GM21526 (cell line): Measurements from ENCODE around the gene RAG2.
A peak's percentile ranks its signal among the peaks of the same experiment; 100 is the strongest.

Experiments
- ATAC-seq: cut with Tn5 transposase; IDR thresholded peaks from one replicate; pipeline ENCODE4 v1.9.1; 2021; ENCODE audit warnings: moderate library complexity; ENCODE audit not compliant: unreplicated experiment, low FRiP score

Gene RAG2

DNA sequence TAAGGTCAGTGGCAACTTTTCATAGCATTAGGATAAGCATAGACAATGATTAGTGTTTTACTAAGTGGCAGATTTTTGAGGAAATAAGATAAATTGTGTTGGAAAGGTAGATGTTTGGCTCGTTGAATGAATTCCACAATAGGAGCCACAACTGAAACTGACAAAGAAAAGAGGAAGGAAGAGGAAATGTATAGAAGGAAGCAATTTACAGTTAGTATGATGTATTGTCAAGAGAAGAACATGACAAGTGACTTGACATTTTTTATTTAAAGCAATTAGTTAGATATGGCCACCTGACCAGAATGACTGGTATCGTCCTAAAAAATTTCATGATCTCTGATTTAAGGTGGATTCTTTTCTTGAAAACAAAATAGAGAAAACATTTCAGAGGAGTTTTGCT is 3.1 kb upstream of the RAG2 start:
- no peak for ATAC-seq

DNA sequence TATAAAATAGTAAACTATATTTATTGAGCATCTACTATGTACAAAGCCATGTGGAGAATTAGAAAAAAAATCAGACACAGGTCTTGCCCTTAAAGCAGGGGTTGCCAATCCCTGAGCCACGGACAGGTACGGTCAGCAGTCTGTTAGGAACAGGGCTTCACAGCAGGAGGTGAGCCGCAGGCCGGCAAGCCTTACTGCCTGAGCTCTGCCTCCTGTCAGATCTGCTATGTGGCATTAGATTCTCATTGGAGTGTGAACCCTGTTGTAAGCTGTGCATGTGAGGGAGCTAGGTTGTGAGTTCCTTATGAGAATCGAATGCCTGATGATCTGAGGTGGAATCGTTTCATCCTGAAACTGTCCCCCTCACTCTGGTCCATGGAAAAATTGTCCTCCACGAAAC is 2.1 kb upstream of the RAG2 start:
- ATAC-seq = no peak

DNA sequence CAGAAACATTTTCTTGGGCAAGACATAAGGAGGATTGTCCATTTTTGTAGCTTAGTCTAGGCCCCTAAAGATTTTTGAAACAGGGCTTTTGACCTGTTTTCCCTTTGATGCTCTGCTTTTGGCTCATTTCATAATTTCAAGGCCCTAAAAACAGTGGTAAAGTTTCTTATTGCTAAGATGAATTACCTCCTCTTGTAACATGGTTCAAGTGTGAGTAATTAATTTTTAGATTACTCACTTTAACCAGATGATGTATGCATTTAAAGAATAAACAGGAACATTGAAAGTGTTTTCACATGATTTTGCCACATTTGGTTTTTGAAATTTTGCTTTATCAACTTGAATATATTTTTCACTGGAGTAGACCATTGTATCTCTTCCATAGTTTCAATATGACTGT is 1.2 kb downstream of the RAG2 start:
- no peak for ATAC-seq

DNA sequence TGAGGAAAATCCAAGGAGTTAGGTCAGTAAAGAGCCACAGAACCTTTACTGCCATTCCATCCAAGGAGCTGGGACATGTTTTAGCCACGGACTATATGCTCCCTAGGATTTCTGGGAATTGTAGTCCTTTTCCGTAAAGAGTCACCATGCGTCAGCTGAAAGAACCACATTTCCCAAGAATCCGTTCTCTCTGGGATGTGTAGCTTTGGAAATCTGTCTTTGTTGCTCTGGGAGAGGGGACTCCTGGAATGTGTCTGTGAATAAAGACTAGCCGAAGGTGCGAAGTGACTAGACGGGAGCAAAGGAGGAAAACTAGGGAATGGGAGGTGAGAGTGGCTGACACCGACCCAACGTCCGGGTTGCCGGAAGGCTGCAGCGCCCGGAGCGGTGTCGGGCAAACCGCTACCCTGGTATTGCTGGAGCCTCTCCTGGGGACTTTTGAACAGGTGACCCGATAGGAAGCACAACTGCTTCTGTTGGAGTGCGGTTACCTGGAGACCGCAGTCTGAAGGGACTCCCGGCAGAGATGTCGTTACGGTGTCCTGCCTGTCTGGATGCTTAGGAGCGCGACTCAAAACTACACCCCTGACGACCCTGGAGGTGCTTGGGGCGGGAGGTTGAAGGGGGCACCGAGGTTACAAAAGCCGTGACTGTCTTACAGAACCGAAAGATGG is 3.6 kb downstream of the RAG2 start, which contains the start of gene IFTAP:
Gene IFTAP, plus strand, starts transcription at position 187 of the 674 bp plus-strand sequence. CDS start 15,602 bp downstream, outside the sequence.
- ATAC-seq = peak; percentile 71

DNA sequence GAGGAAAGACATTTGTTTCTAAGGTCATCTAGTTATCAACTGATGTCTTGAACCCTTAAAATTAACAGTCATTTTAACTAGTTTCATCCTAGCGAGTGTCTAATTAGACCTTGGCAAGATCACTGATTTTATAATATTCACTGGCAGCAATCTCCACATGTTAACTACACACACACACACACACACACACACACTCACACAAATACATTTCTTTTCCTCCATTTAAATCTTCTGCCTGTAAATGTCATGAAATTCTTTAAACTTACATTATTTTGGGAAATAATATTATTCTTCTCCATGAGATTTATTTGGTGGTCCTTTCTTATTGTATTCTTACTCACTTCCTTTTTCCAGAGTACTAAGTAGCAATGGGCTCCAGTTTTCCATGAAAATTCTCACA is 6.6 kb downstream of the RAG2 start:
- ATAC-seq = no peak

DNA sequence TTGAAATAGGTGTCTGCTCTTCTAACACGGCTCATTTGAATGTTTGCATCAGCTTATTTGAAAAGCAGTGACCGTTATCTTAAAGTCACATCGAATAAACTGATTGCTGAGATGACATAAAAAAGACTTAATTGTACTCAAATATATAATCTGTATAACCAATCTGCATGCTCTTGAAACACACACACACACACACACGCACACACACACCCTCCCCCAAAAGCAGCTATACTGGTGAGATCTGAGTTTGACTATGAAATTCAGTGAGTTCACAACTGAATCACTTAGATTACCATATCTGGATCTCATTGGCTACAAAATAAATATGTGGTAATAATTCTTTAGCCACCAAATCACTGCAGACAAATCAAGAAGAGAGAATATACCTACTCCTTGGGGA is 7.5 kb downstream of the RAG2 start:
- ATAC-seq = no peak

DNA sequence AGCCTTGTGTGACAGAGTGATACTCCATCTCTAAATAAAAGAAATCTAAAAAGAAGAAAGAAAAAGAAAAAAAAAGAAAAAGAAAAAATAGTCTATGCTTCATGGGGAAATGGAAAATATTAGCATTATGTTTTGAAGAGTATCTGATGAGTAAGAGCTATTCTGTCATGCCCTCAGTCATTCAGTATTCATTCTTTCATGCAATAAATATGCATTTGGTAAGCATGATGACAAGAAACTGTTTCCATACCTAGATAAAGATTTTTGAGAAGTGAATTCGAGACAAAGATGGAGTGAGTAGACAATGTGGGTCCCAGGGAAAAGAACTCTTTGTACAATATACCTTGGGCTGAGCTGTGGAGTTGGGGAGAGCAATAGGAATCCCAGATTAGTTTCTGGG is 9.9 kb downstream of the RAG2 start:
- no peak for ATAC-seq

DNA sequence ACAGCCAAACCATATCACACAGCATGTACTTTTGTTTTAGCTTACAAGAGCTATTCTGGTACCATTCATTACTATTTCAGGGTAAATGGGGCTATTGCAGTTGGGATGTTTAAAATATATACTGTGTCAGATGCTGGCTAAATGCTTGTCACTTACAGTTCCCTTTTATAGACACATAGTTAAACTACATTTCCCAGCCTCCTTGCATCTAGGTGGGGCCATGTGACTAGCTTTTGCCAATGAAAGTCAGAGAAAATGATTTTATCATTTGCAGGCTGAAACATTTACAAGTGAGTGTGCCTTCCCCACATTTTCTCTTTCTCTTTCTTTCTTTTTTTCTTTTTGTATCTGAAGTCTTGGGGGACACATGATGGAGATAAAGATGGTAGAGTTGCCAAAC is 11.5 kb downstream of the RAG2 start:
- peak; percentile 70 for ATAC-seq

DNA sequence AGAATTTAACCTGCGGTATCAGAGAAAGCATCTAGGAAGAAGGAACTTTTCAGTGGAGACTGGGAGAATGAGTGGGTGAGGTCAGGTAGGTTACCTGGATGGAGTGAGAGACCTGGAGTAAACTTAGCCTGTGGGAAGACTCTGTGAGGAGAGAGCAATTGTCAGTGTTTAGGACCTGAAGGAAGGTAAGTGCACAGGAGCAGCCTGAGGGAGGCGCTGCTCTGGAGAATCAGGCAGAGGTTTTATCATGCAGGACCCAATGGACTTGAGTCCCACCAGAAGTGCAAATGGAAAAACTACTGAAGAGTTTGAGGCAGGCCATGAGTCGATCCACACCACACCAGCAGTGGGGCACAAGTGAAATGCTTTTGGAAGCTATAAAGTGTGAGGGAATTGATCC is 14.4 kb downstream of the RAG2 start:
- no peak for ATAC-seq

DNA sequence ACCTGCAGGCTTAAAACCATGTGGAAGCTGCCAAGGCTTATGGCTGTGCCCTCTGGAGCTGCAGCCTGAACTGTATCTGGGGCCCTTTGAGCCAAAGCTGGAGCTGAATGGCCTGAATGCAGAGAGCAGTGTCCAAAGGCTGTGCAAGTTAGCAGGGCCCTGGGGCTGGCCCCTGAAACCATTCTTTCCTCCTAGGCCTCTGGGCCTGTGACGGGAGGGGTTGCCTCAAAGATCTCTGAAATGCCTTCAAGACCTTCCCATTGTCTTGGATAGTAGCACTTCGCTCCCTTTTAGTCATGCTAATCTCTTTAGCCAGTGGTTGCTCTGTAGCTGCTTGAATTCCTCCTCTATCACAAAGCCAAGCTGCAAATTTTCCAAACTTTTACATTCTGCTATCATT is 16.5 kb downstream of the RAG2 start:
- no peak for ATAC-seq

DNA sequence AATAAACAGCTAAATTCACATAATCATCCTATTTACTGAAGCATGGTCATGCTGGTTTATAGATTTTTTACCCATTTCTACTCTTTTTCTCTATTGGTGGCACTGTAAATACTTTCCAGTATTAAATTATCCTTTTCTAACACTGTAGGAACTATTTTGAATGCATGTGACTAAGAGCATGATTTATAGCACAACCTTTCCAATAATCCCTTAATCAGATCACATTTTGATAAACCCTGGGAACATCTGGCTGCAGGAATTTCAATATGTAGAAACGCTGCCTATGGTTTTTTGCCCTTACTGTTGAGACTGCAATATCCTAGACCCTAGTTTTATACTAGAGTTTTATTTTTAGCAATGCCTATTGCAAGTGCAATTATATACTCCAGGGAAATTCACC is 19.6 kb downstream of the RAG2 start:
- ATAC-seq = no peak

DNA sequence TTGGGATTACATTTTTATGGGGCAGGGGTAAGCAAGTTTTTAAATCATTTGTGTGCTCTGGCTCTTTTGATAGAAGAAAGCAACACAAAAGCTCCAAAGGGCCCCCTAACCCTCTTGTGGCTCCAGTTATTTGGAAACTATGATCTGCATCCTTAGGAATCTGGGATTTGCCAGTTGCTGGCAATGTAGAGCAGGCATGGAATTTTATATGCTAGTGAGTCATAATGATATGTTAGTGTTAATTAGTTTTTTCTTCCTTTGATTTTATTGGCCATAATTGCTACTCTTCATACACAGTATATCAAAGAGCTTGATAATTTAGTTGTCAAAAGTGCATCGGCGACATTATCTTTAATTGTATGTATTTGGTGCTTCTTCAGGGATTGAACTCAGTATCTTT is 20.2 kb downstream of the RAG2 start:
- no peak for ATAC-seq

DNA sequence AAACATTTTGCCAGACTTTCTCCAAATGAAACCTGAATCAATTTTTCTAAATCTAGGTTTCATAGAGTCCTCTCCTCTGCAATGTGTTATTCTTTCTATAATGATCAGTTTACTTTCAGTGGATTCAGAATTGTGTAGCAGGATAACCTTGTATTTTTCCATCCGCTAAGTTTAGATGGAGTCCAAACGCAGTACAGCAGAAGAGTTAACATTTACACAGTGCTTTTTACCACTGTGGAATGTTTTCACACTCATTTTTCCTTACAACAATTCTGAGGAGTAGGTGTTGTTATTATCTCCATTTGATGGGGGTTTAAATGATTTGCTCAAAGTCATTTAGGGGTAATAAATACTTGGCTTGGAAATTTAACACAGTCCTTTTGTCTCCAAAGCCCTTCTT is 20.7 kb downstream of the RAG2 start:
- no peak for ATAC-seq

DNA sequence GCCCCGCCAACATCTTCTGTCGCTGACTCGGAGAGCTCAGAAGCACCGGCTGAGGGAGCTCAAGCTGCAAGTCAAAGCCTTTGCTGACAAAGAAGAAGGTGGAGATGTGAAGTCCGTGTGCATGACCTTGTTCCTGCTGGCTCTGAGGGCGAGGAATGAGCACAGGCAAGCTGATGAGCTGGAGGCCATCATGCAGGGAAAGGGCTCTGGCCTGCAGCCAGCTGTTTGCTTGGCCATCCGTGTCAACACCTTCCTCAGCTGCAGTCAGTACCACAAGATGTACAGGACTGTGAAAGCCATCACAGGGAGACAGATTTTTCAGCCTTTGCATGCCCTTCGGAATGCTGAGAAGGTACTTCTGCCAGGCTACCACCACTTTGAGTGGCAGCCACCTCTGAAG is 23.6 kb downstream of the RAG2 start:
- no peak for ATAC-seq

DNA sequence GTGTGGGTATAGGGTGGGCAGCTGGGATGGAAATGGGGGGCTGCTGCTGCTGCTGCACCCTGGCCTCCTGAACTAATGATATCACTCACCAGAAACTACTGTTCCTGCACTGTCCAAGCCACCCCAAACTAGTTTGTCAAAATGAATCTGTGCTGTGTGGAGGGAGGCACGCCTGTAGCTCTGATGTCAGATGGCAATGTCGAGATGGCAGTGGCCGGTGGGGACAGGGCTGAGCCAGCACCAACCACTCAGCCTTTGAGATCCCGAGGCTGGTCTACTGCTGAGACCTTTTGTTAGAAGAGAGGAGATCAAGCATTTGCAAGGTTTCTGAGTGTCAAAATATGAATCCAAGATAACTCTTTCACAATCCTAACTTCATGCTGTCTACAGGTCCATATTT is 28.9 kb downstream of the RAG2 start:
- ATAC-seq = no peak

DNA sequence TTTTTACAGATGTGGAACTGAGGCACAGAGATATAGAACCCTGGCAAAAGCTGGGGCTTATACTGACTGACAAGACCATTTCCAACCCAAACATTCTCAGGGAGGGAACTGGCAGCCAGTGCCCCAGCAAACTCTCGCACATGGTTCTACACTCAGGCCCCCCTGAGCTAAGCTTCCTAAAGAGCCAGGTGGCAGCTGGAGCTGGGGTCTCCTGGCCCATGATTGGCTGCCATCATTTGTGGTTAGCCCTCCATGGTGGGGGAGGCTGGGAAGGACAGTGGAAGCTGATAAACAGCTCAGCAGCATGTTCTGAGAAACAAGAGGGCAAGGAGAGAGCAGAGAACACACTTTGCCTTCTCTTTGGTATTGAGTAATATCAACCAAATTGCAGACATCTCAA is 30.3 kb downstream of the RAG2 start, which contains the start of gene RAG1:
Gene RAG1, plus strand, starts transcription at position 314 of the 400 bp plus-strand sequence. CDS start 5,298 bp downstream, outside the sequence.
- ATAC-seq = no peak

DNA sequence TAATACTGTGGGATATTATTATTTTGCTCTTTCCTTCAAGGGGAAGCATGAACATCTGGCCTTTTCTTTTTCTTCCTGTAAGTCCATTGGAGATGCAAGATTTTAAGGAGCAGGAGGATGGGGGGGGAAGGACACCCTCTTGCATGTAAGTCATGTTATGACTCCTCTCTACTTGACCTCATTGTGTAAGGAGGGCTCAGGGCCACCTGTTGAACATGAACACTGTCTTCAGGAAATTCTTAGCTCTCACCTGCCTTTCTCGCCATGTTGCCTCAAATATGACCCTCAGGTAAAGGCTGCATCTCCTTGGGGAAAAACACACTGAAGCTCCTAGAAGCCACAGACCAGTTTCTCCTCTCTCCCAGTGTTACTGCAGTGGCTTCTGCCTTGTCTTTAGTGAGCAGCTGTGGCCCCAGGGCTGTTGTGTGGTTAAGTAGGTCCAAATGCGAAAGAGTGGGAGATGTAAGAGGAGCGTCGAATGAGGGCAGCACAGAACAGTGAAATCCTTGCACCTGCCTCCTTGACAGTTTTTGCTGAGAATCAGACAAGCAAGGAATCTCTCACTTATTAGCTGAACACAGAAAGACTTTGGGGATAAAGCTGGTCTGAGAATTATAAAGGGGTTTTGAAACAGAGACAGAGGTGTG is 31.5 kb downstream of the RAG2 start:
- ATAC-seq = no peak

DNA sequence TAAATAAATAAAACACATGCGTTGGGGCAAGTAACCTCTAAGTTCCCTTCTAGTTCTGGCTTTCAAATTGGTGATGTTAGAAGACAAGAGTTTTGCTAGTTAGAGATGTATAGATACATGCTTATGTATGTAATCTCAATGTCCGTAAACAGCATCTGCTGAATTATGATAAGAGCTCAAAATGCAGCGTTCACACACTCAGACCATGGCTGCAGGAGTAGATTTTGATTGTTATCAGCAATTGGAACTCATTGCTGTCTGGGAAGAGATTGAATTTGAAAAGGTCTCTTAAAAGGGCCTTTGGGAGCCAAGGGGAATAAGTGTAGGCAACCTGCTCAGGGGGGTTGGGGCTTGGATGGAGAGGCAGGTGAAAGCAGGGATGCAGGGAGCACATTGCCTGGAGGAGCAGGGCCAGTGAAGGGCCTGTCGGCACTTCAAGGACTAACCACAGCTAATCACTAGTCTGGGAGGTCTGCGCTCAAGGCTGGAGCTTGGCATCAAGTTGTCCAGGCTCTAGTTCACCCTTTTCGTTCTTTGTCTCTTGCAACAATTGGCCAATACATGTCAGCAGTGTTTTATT is 32.9 kb downstream of the RAG2 start:
- ATAC-seq = no peak

DNA sequence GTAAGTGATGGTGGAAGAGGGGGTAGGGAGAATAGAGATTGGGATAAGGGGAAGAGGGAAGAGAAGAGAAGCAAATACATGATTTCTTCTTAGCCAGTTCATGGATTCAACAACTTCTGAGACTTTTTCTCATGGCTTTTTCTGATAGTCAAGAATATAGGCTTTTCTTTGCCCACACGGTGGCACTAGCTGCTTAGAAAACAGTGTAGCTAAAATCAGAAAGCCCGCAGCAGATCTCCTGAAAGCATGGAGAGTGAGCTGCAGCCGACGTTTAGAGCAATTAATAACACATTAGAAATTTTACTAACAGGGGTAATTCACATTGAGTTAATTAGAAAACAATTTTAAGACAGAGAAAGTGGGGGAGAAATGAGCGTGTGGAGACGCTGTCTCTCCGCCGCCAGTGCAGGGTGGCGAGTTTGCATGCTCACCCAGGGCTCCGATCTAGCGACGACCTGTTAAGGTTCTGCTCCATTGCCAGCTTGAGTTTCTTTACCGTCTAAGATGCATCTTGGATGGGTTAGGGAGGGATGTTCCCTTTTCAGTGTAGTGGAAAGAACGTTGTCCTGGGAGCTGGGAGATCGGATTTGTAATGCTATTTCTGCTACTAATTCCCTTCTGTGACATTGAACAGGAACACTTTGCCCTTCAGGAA is 33.5 kb downstream of the RAG2 start:
- no peak for ATAC-seq

DNA sequence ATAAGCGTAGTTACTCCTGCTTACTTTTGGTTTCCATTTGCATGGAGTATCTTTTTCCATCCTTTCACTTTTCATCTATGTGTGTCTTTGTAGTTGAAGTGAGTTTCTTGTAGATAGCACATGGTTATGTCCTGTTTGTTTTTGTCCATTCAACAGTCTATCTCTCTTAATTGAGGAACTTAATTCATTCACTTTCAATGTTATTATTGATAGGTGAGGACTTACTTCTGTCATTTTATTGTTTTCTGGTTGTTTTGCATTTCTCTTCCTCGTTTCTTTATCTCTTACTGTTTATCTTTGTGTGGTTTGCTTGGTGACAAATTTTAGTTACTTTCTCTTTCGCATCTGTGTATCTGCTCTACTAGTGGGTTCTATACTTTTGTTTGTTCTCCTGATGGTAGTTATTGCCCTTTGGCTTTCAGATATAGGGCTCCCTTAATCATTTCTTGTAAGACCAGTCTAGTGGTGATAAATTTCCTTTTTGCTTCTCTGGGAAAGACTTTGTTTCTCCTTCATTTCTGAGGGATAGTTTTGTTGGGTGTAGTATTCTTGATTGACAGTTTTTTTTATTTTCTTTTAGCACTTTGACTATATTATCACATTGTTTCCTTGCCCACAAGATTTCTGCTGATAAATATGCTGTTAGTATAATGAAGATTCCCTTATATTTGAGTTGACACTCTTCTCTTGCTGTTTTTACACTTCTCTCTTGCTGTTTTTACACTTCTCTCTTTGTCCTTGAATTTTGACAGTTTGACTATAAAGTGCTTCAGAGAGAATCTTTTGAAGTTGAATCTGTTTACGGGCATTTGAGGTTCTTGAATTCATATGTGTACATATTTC is 39.2 kb downstream of the RAG2 start:
- peak; percentile 93 for ATAC-seq

DNA sequence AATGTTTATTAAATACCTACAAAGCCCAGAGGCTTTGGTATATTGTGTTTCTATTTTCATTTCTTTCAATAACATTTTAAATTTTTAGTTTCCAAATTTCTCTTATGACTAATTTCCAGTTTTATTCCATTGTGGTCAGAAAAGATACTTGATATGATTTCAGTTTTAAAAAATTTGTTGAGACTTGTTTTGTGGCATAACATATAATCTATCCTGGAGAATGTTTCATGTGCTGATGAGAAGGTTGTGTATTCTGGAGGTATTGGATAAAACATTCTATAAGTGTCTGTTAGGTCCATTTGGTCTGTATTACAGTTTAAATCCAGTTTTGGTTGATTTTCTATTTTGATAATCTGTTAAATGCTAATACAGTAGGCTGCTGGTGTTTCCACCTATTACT is 40.0 kb downstream of the RAG2 start:
- ATAC-seq = no peak
